HEK293 (cell line): ENCODE data around the gene CCNG2.

ENCODE experiments used
- CTCF ChIA-PET: fragments of 350-600 bp; formaldehyde crosslinking; extraction: SDS; loops from one replicate; lab custom pipeline; 2021; ENCODE audit warnings: antibody characterized with exemption; lab: Yijun Ruan, JAX
- POLR2A ChIA-PET: fragments of 300-600 bp; formaldehyde crosslinking; extraction: SDS; loops from one replicate; lab custom pipeline; 2020; ENCODE audit warnings: antibody characterized with exemption, inconsistent platforms; lab: Yijun Ruan, JAX
- H3K27ac ChIP-seq: fragments of 200-500 bp; sonication (Bioruptor generic); 2 replicates; pipeline ENCODE4 v1.5.1; 2014; ENCODE audit warnings: low read depth, low read length, control low read depth, inconsistent platforms; ENCODE audit errors: extremely low read depth
- H3K36me3 ChIP-seq, 2 experiments: fragments of 200-500 bp in 1 of 2; sonication (Bioruptor generic) in 1 of 2; 1 replicate in 1 of 2; 2 replicates in 1 of 2; pipeline ENCODE4 v1.5.1; 2014 to 2017; ENCODE audit warnings: inconsistent platforms in 2 of 2, low read length in 2 of 2; ENCODE audit not compliant: control insufficient read depth in 2 of 2, insufficient read depth in 1 of 2
- H3K4me1 ChIP-seq: fragments of 200-500 bp; sonication (Bioruptor generic); 2 replicates; pipeline ENCODE4 v1.5.1; 2014; ENCODE audit warnings: mild to moderate bottlenecking, low read length, inconsistent platforms; ENCODE audit not compliant: control insufficient read depth, insufficient read depth
- H3K4me3 ChIP-seq: 2 replicates; pipeline ENCODE4 v1.5.1; 2011; ENCODE audit warnings: low read depth, mild to moderate bottlenecking, control low read depth, low read length, moderate library complexity
- H3K9me3 ChIP-seq: fragments of 200-500 bp; sonication (Bioruptor generic); 2 replicates; pipeline ENCODE4 v1.5.1; 2014; ENCODE audit warnings: low read depth, low read length, inconsistent platforms; ENCODE audit not compliant: control insufficient read depth, insufficient read depth
- SP2 ChIP-seq: fragments of 450-650 bp; formaldehyde crosslinking; IDR thresholded peaks from 2 replicates; pipeline ENCODE4 v1.5.1; 2016; ENCODE audit warnings: missing biosample characterization, missing genetic modification characterization
- ZBTB21 ChIP-seq: fragments of 450-650 bp; formaldehyde crosslinking; IDR thresholded peaks from 2 replicates; pipeline ENCODE4 v1.5.1; 2017; ENCODE audit warnings: missing biosample characterization, missing genetic modification characterization
- ZBTB7A ChIP-seq: fragments of 450-650 bp; formaldehyde crosslinking; IDR thresholded peaks from 2 replicates; pipeline ENCODE4 v1.5.1; 2016; ENCODE audit warnings: low read depth, missing biosample characterization, missing genetic modification characterization
- ZFP41 ChIP-seq: fragments of 450-650 bp; formaldehyde crosslinking; IDR thresholded peaks from 2 replicates; pipeline ENCODE4 v1.5.1; 2016; ENCODE audit warnings: missing biosample characterization, missing genetic modification characterization, borderline replicate concordance
- ZNF16 ChIP-seq: fragments of 450-650 bp; formaldehyde crosslinking; IDR thresholded peaks from 2 replicates; pipeline ENCODE4 v1.5.1; 2016; ENCODE audit warnings: low read depth, missing biosample characterization, missing genetic modification characterization
- ZNF274 ChIP-seq, 2 experiments: fragments of 200-500 bp in 1 of 2; fragments of 450-650 bp in 1 of 2; sonication (Bioruptor generic) in 1 of 2; formaldehyde crosslinking in 1 of 2; IDR thresholded peaks; 2 replicates each; pipeline versions ENCODE4 v1.5.1 to v1.6.1; 2014 to 2016; ENCODE audit warnings: borderline replicate concordance in 1 of 2, inconsistent platforms in 1 of 2, low read length in 1 of 2, missing biosample characterization in 1 of 2, missing genetic modification characterization in 1 of 2
- ZNF391 ChIP-seq: fragments of 450-650 bp; formaldehyde crosslinking; IDR thresholded peaks from 2 replicates; pipeline ENCODE4 v1.5.1; 2016; ENCODE audit warnings: low read depth, missing biosample characterization, missing genetic modification characterization, borderline replicate concordance
- ZNF549 ChIP-seq: fragments of 450-650 bp; IDR thresholded peaks from 2 replicates; pipeline ENCODE4 v1.5.1; 2018; ENCODE audit warnings: missing biosample characterization, missing genetic modification characterization, mild to moderate bottlenecking, inconsistent platforms, moderate library complexity
- ZNF658 ChIP-seq: fragments of 450-650 bp; formaldehyde crosslinking; IDR thresholded peaks from 2 replicates; pipeline ENCODE4; 2016; ENCODE audit warnings: missing biosample characterization, missing genetic modification characterization
- ZNF677 ChIP-seq: fragments of 450-650 bp; IDR thresholded peaks from 2 replicates; pipeline ENCODE4 v1.5.0; 2018; ENCODE audit warnings: missing biosample characterization, mild to moderate bottlenecking, missing genetic modification characterization, moderate library complexity
- TF ChIP-seq, protein P1 (sequence below): fragments of 450-650 bp; formaldehyde crosslinking; IDR thresholded peaks from 2 replicates; pipeline ENCODE4 v1.5.1; 2016; ENCODE audit warnings: missing biosample characterization, missing genetic modification characterization
- TF ChIP-seq, protein P2 (sequence below): fragments of 450-650 bp; formaldehyde crosslinking; IDR thresholded peaks from 2 replicates; pipeline ENCODE4 v1.5.1; 2016; ENCODE audit warnings: missing biosample characterization, missing genetic modification characterization, borderline replicate concordance
- TF ChIP-seq, protein P3 (sequence below): fragments of 450-650 bp; formaldehyde crosslinking; IDR thresholded peaks from 2 replicates; pipeline ENCODE4 v1.5.1; 2017; ENCODE audit warnings: missing biosample characterization, missing genetic modification characterization
- TF ChIP-seq, protein P4 (sequence below): fragments of 450-650 bp; formaldehyde crosslinking; IDR thresholded peaks from 2 replicates; pipeline ENCODE4 v1.5.1; 2016; ENCODE audit warnings: missing biosample characterization, missing genetic modification characterization
- TF ChIP-seq, protein P5 (sequence below): fragments of 450-650 bp; formaldehyde crosslinking; IDR thresholded peaks from 2 replicates; pipeline ENCODE4 v1.5.1; 2016; ENCODE audit warnings: missing biosample characterization, missing genetic modification characterization
- TF ChIP-seq, protein P6 (sequence below): fragments of 450-650 bp; formaldehyde crosslinking; optimal IDR thresholded peaks from 2 replicates; pipeline ENCODE3; 2016; ENCODE audit warnings: missing biosample characterization, mild to moderate bottlenecking, missing genetic modification characterization

The CCNG2 gene

DNA sequence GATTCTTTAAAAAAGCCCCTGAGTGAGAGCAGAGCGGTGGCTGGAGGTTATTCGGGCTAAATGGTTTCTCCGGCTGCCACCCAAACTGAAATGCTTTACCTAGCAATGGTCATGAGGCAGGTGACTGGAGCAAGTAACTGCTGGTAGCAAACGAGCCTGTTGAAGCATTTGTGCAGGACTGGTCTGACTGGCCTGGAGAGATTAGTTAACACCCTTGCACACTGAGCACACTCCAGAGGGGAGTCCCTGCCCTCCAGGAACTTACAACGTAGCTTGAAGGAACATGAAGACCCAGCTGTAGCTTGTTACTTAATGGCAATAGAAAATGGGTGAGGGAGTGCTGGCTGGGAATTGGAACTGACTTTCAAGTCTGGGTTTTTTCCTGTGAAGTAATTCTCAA lies 40.4 kb downstream of the CCNG2 start (continued):
- TF ChIP-seq, protein P1, sequence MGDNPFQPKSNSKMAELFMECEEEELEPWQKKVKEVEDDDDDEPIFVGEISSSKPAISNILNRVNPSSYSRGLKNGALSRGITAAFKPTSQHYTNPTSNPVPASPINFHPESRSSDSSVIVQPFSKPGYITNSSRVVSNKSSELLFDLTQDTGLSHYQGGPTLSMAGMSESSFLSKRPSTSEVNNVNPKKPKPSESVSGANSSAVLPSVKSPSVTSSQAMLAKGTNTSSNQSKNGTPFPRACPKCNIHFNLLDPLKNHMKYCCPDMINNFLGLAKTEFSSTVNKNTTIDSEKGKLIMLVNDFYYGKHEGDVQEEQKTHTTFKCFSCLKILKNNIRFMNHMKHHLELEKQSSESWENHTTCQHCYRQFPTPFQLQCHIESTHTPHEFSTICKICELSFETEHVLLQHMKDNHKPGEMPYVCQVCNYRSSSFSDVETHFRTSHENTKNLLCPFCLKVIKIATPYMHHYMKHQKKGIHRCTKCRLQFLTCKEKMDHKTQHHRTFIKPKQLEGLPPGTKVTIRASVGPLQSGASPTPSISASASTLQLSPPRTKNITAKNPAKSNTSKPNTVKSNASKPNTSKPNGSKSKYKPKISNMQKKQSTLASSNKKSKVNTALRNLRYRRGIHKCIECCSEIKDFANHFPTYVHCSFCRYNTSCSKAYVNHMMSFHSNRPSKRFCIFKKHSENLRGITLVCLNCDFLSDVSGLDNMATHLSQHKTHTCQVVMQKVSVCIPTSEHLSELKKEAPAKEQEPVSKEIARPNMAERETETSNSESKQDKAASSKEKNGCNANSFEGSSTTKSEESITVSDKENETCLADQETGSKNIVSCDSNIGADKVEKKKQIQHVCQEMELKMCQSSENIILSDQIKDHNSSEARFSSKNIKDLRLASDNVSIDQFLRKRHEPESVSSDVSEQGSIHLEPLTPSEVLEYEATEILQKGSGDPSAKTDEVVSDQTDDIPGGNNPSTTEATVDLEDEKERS (tag by site-specific recombination) = no peak
- no peak for TF ChIP-seq ZNF658 (tag by site-specific recombination)
- TF ChIP-seq, protein P2, sequence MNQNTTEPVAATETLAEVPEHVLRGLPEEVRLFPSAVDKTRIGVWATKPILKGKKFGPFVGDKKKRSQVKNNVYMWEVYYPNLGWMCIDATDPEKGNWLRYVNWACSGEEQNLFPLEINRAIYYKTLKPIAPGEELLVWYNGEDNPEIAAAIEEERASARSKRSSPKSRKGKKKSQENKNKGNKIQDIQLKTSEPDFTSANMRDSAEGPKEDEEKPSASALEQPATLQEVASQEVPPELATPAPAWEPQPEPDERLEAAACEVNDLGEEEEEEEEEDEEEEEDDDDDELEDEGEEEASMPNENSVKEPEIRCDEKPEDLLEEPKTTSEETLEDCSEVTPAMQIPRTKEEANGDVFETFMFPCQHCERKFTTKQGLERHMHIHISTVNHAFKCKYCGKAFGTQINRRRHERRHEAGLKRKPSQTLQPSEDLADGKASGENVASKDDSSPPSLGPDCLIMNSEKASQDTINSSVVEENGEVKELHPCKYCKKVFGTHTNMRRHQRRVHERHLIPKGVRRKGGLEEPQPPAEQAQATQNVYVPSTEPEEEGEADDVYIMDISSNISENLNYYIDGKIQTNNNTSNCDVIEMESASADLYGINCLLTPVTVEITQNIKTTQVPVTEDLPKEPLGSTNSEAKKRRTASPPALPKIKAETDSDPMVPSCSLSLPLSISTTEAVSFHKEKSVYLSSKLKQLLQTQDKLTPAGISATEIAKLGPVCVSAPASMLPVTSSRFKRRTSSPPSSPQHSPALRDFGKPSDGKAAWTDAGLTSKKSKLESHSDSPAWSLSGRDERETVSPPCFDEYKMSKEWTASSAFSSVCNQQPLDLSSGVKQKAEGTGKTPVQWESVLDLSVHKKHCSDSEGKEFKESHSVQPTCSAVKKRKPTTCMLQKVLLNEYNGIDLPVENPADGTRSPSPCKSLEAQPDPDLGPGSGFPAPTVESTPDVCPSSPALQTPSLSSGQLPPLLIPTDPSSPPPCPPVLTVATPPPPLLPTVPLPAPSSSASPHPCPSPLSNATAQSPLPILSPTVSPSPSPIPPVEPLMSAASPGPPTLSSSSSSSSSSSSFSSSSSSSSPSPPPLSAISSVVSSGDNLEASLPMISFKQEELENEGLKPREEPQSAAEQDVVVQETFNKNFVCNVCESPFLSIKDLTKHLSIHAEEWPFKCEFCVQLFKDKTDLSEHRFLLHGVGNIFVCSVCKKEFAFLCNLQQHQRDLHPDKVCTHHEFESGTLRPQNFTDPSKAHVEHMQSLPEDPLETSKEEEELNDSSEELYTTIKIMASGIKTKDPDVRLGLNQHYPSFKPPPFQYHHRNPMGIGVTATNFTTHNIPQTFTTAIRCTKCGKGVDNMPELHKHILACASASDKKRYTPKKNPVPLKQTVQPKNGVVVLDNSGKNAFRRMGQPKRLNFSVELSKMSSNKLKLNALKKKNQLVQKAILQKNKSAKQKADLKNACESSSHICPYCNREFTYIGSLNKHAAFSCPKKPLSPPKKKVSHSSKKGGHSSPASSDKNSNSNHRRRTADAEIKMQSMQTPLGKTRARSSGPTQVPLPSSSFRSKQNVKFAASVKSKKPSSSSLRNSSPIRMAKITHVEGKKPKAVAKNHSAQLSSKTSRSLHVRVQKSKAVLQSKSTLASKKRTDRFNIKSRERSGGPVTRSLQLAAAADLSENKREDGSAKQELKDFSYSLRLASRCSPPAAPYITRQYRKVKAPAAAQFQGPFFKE = no peak
- TF ChIP-seq ZNF549 (tag by site-specific recombination) = no peak
- TF ChIP-seq ZBTB21 (tag by site-specific recombination) = no peak

DNA sequence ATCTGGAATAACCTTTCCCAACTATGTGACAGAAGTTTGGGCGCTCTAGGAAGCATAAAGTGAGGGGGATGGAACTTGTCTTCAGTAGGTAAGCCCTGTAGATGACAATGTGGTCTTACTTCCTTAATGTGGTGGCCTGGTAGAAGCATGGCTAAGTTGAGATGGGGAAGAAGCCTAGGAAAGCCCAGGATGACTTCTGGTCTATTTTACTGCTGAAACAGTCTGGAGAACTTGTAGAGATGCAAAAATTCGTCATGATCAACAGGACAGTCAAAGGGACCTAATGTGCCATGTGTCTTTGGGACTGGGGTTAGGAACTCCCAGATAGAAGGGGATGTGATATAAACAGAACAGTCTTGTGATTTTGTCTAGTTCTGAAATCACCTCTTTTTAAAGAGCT lies 40.8 kb downstream of the CCNG2 start:
- POLR2A ChIA-PET = no interaction called here
- CTCF ChIA-PET = interaction anchor here (0.5 to 1.1 kb wide), 3 partner anchors 102 to 1129 kb away, joined by 3 to 4 read pairs (median 4); no protein-coding TSS in a partner anchor

More for the DNA sequence above, 40.8 kb downstream of the CCNG2 start:
- no peaks in the 10 kb centered on the region for H3K36me3 ChIP-seq
- H3K4me3 ChIP-seq = no peak overlapping the region
- no peak overlapping the region for H3K27ac ChIP-seq
- H3K4me1 ChIP-seq = no peaks in the 10 kb centered on the region
- H3K9me3 ChIP-seq = no peaks in the 10 kb centered on the region
- TF ChIP-seq, protein P3, sequence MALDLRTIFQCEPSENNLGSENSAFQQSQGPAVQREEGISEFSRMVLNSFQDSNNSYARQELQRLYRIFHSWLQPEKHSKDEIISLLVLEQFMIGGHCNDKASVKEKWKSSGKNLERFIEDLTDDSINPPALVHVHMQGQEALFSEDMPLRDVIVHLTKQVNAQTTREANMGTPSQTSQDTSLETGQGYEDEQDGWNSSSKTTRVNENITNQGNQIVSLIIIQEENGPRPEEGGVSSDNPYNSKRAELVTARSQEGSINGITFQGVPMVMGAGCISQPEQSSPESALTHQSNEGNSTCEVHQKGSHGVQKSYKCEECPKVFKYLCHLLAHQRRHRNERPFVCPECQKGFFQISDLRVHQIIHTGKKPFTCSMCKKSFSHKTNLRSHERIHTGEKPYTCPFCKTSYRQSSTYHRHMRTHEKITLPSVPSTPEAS (tag by site-specific recombination) = no peak
- TF ChIP-seq ZNF274 (IDR thresholded peaks at IDR 0.05; ENCODE audit: low read length) (no peak), ZNF274 (tag by site-specific recombination; IDR thresholded peaks at IDR 0.05; ENCODE audit: borderline replicate concordance) (no peak), SP2 (tag by site-specific recombination) (no peak), ZNF16 (no peak), ZBTB7A (tag by site-specific recombination) (no peak), ZNF391 (tag by site-specific recombination) (no peak), ZNF677 (no peak), ZFP41 (tag by site-specific recombination) (no peak)
- TF ChIP-seq, protein P4, sequence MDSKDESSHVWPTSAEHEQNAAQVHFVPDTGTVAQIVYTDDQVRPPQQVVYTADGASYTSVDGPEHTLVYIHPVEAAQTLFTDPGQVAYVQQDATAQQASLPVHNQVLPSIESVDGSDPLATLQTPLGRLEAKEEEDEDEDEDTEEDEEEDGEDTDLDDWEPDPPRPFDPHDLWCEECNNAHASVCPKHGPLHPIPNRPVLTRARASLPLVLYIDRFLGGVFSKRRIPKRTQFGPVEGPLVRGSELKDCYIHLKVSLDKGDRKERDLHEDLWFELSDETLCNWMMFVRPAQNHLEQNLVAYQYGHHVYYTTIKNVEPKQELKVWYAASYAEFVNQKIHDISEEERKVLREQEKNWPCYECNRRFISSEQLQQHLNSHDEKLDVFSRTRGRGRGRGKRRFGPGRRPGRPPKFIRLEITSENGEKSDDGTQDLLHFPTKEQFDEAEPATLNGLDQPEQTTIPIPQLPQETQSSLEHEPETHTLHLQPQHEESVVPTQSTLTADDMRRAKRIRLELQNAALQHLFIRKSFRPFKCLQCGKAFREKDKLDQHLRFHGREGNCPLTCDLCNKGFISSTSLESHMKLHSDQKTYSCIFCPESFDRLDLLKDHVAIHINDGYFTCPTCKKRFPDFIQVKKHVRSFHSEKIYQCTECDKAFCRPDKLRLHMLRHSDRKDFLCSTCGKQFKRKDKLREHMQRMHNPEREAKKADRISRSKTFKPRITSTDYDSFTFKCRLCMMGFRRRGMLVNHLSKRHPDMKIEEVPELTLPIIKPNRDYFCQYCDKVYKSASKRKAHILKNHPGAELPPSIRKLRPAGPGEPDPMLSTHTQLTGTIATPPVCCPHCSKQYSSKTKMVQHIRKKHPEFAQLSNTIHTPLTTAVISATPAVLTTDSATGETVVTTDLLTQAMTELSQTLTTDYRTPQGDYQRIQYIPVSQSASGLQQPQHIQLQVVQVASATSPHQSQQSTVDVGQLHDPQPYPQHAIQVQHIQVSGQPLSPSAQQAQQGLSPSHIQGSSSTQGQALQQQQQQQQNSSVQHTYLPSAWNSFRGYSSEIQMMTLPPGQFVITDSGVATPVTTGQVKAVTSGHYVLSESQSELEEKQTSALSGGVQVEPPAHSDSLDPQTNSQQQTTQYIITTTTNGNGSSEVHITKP = no peak
- TF ChIP-seq, protein P5, sequence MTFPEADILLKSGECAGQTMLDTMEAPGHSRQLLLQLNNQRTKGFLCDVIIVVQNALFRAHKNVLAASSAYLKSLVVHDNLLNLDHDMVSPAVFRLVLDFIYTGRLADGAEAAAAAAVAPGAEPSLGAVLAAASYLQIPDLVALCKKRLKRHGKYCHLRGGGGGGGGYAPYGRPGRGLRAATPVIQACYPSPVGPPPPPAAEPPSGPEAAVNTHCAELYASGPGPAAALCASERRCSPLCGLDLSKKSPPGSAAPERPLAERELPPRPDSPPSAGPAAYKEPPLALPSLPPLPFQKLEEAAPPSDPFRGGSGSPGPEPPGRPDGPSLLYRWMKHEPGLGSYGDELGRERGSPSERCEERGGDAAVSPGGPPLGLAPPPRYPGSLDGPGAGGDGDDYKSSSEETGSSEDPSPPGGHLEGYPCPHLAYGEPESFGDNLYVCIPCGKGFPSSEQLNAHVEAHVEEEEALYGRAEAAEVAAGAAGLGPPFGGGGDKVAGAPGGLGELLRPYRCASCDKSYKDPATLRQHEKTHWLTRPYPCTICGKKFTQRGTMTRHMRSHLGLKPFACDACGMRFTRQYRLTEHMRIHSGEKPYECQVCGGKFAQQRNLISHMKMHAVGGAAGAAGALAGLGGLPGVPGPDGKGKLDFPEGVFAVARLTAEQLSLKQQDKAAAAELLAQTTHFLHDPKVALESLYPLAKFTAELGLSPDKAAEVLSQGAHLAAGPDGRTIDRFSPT (tag by site-specific recombination) = no peak
- TF ChIP-seq, protein P6, sequence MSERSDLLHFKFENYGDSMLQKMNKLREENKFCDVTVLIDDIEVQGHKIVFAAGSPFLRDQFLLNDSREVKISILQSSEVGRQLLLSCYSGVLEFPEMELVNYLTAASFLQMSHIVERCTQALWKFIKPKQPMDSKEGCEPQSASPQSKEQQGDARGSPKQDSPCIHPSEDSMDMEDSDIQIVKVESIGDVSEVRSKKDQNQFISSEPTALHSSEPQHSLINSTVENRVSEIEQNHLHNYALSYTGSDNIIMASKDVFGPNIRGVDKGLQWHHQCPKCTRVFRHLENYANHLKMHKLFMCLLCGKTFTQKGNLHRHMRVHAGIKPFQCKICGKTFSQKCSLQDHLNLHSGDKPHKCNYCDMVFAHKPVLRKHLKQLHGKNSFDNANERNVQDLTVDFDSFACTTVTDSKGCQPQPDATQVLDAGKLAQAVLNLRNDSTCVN (tag by site-specific recombination) = no peak
